Measurements from ENCODE around the gene TMCC2. TPM values are rescaled to one million over a fixed set of nuclear protein-coding genes. Genes with fewer than 3 reads are reported as not detected.

Gene TMCC2
- total and polyA plus RNA-seq, 2 of the 8 experiments (the other 6 are each of a cell fraction or from before 2014, with no cell fraction given), result 6.7 to 6.8 TPM

DNA sequence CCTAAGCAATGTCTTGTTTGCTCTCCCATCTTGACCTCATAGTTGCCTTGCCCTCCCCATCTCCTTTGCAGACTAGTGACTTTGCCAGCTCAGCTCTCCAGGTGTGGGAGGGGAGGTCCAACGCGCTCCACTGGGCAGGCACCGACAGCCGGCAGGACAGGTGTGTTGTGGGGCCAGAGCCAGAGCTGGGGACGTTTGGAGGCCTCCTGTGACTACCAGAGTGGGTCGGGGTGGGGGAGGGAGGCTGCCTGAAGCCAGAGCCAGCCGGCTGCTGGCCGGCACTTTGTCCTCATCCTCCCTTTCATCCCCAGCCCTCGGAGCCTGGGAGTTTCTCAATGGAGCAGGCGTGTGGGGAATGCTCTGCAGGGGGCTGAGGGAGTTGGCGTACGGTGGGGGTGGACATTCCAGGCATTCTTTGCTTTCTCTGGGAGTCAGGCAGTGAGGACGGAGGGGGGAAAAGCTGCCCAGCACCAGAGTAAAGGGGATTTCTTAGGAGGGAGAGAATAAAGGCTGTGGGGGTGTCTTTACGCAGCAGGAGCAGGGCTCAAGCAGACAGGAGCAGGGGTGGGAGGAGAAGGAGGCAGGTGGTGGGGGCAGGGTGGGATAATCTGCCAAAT is 73.6 kb downstream of the TMCC2 start:
- peaks cover 21 to 38% (median 31%) of the 10 kb centered on the region in 4 experiments for H3K4me1 ChIP-seq (replicated peaks in 1 of 4; ENCODE audit: control insufficient read depth in 3 of 4, insufficient read depth in 4 of 4, low read length in 3 of 4)
- H3K4ac ChIP-seq (replicated peaks; ENCODE audit: insufficient read length, low read depth, low read length), result peak overlapping the region; percentile 99
- H2BK20ac ChIP-seq (ENCODE audit: low read length), result peak overlapping the region; percentile 100
- H3K56ac ChIP-seq (replicated peaks; ENCODE audit: insufficient read length, low read depth, low read length), result peak overlapping the region; percentile 83
- H2AFZ ChIP-seq (ENCODE audit: low read length), result no peak overlapping the region
- FAIRE-seq, result peak; percentile 87
- peak overlapping the region; percentile 97 for H2BK120ac ChIP-seq (replicated peaks; ENCODE audit: low read depth, low read length)
- H3K27ac ChIP-seq (ENCODE audit: low read depth, low read length), result peak overlapping the region; percentile 98
- no peak overlapping the region for H3K23ac ChIP-seq (ENCODE audit: insufficient read length)
- peak overlapping the region in 3 of 4 experiments; percentile 84 to 92 (median 91); a peak in 6 of 7 replicates for H3K9ac ChIP-seq (replicated peaks in 1 of 4; ENCODE audit: extremely low read depth in 1 of 4, low read depth in 3 of 4, low read length in 3 of 4)
- H3K79me1 ChIP-seq (ENCODE audit: low read depth, low read length), result no peaks in the 10 kb centered on the region
- peak overlapping the region; percentile 69 to 82 for H3K4me2 ChIP-seq (ENCODE audit: insufficient read depth in 1 of 2, low read depth in 2 of 2, low read length in 2 of 2)
- H4K5ac ChIP-seq (ENCODE audit: insufficient read length, low read depth, low read length), result peak overlapping the region; percentile 96
- ChIA-PET CTCF (ENCODE audit: partially characterized antibody) (interaction anchor here (1.6 to 67.1 kb wide), 3 partner anchors 18 to 36 kb away, joined by 4 to 2424 read pairs (median 313); partner anchors contain the start of gene NUAK2), POLR2A (ENCODE audit: partially characterized antibody) (interaction anchor here (0.6 to 8.8 kb wide), 27 partner anchors 7 to 382 kb away, joined by 3 to 134 read pairs (median 4); partner anchors contain the start of genes BLACAT1, NUAK2 and TMCC2)
- H4K8ac ChIP-seq (ENCODE audit: extremely low read depth, insufficient read depth, low read length), result peak overlapping the region; percentile 100; the same call in 1 of the 2 replicates
- H3K23me2 ChIP-seq (ENCODE audit: low read depth, low read length), result peaks cover 2% of the 10 kb centered on the region
- H3K36me3 ChIP-seq (ENCODE audit: control insufficient read depth in 2 of 4, insufficient read depth in 4 of 4, low read length in 3 of 4), result peaks cover 14 to 44% (median 28%) of the 10 kb centered on the region in 4 experiments
- H3K27me3 ChIP-seq (replicated peaks in 1 of 4; ENCODE audit: control insufficient read depth in 3 of 4, extremely low read depth in 1 of 4, insufficient read depth in 3 of 4, low read length in 3 of 4), result no peaks in the 10 kb centered on the region; a peak in 1 of 7 replicates
- H4K91ac ChIP-seq (replicated peaks; ENCODE audit: insufficient read length, low read length), result peak overlapping the region; percentile 100
- 1% methylated on average over 14 of the region's 14 CpGs; no CpG with 5 or more reads in 1 of the 2 experiments for WGBS, 2 experiments (ENCODE audit: extremely low coverage in 1 of 2, insufficient coverage in 1 of 2, insufficient read length in 1 of 2, insufficient replicate concordance in 2 of 2, low coverage in 1 of 2, low lambda C conversion rate in 2 of 2, missing lambda C conversion rate in 1 of 2)
- peak overlapping the region; percentile 100 for H2BK12ac ChIP-seq (ENCODE audit: low read depth, low read length)
- no peaks in the 10 kb centered on the region for H4K20me1 ChIP-seq (replicated peaks in 1 of 2; ENCODE audit: control insufficient read depth in 1 of 2, insufficient read depth in 2 of 2, low read length in 2 of 2)
- H3K9me3 ChIP-seq (ENCODE audit: insufficient read depth in 2 of 2, low read depth in 1 of 2, low read length in 1 of 2), result no peaks in the 10 kb centered on the region
- peak overlapping the region; percentile 100 for H2AK5ac ChIP-seq (ENCODE audit: low read depth, low read length)
- peak overlapping the region in 3 of 4 experiments; percentile 27 to 43 (median 34); a peak in 3 of 8 replicates for H3K4me3 ChIP-seq (ENCODE audit: extremely low read depth in 1 of 4, insufficient read depth in 2 of 4, low read depth in 3 of 4, low read length in 4 of 4)
- H3K18ac ChIP-seq (ENCODE audit: extremely low read depth, low read length), result peak overlapping the region; percentile 100
- H3K79me2 ChIP-seq (ENCODE audit: control insufficient read depth in 1 of 2, insufficient read depth in 2 of 2, low read length in 2 of 2), result peaks cover 0 to 6% of the 10 kb centered on the region in 2 experiments; a peak in 1 of 4 replicates
- peak overlapping the region; percentile 100 for H2BK5ac ChIP-seq (ENCODE audit: low read depth, low read length)
- peak; percentile 94 to 99 for DNase-seq (ENCODE audit: low read depth in 1 of 2, low spot score in 2 of 2)
- peak overlapping the region; percentile 95; the same call in 1 of the 2 replicates for H2BK15ac ChIP-seq (ENCODE audit: low read length)
- H3K14ac ChIP-seq (ENCODE audit: insufficient read length), result no peak overlapping the region
- TF ChIP-seq EGR1 (IDR thresholded peaks at IDR 0.05; ENCODE audit: borderline replicate concordance, low read depth, low read length), result peak; percentile 94
- no peak for TF ChIP-seq EZH2 (IDR thresholded peaks at IDR 0.05; ENCODE audit: low read depth, low read length, severe bottlenecking)
- no peak; the same call in 1 of the 2 replicates for TF ChIP-seq GTF2F1 (IDR thresholded peaks at IDR 0.05; ENCODE audit: borderline replicate concordance, low read depth, low read length)
- peak in 1 of 2 experiments; percentile 88; a peak in 2 of 4 replicates for TF ChIP-seq SIN3A (conservative IDR thresholded peaks at IDR 0.05 in 1 of 2, IDR thresholded peaks at IDR 0.05 in 1 of 2; ENCODE audit: low read depth in 1 of 2, low read length in 2 of 2)
- TF ChIP-seq RXRA (IDR thresholded peaks at IDR 0.05; ENCODE audit: insufficient read depth, low read depth, low read length), result peak; percentile 84; the same call in 1 of the 2 replicates
- TF ChIP-seq CEBPB (IDR thresholded peaks at IDR 0.05; ENCODE audit: low read depth, low read length), result peak; percentile 85
- peak; percentile 67; the same call in 1 of the 2 replicates for TF ChIP-seq JUND (IDR thresholded peaks at IDR 0.05; ENCODE audit: low read length)
- peak; percentile 14 to 99 for TF ChIP-seq EP300 (IDR thresholded peaks at IDR 0.05; ENCODE audit: borderline replicate concordance in 1 of 2, low read depth in 2 of 2, low read length in 2 of 2)
- TF ChIP-seq TEAD4 (IDR thresholded peaks at IDR 0.05; ENCODE audit: low read depth, low read length), result peak; percentile 100
- TF ChIP-seq CREB1 (IDR thresholded peaks at IDR 0.05), result peak; percentile 64
- no peak for TF ChIP-seq SUZ12 (IDR thresholded peaks at IDR 0.05; ENCODE audit: low read length)

All from H1 (cell line).